DND-41 (cell line): ENCODE data around the gene PHKB.

Experiments used
- EZH2 ChIP-seq: IDR thresholded peaks from 3 replicates; pipeline ENCODE4 v1.6.1; 2012; ENCODE audit warnings: borderline replicate concordance, low read depth, mild to moderate bottlenecking, moderate library complexity, low read length, inconsistent platforms; ENCODE audit not compliant: severe bottlenecking
- TF ChIP-seq, protein P1 (sequence below): IDR thresholded peaks from 2 replicates; pipeline ENCODE4 v1.5.1; 2012; ENCODE audit warnings: borderline replicate concordance, low read length, moderate library complexity, mild to moderate bottlenecking; ENCODE audit not compliant: poor library complexity, severe bottlenecking; ENCODE audit errors: extremely low read depth

DNA sequence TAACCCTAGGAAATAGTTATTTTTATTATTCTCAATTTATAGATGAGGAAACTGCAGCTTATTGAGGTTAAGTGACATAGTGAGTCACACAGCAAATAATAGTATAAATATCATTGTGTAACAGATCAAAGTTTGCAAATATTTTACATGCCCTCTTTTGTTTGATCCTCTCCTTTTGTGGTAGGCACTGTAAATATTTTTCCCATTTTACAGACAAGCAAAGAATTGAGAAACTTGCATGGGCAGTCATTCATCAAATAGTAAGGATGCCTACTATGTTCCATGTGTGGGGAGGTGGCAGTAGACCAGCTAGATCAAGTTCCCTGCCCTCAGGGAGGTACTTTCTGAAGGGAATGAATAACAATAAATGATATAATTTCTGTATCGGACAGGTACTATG is 173.0 kb downstream of the PHKB start:
- TF ChIP-seq, protein P1, sequence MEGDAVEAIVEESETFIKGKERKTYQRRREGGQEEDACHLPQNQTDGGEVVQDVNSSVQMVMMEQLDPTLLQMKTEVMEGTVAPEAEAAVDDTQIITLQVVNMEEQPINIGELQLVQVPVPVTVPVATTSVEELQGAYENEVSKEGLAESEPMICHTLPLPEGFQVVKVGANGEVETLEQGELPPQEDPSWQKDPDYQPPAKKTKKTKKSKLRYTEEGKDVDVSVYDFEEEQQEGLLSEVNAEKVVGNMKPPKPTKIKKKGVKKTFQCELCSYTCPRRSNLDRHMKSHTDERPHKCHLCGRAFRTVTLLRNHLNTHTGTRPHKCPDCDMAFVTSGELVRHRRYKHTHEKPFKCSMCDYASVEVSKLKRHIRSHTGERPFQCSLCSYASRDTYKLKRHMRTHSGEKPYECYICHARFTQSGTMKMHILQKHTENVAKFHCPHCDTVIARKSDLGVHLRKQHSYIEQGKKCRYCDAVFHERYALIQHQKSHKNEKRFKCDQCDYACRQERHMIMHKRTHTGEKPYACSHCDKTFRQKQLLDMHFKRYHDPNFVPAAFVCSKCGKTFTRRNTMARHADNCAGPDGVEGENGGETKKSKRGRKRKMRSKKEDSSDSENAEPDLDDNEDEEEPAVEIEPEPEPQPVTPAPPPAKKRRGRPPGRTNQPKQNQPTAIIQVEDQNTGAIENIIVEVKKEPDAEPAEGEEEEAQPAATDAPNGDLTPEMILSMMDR = no peak
- TF ChIP-seq EZH2 = no peak
